ENCODE data around the gene CHAC1.

CHAC1 gene

GRCh38 chr15:40984406-40984805, 31.1 kb downstream of the CHAC1 start:
- peaks cover 80 to 86% of the 10 kb centered on the region in 2 donors for H3K36me3 ChIP-seq (ENCODE audit: control insufficient read depth in 2 of 2, insufficient read depth in 2 of 2, low read length in 2 of 2)
- H3K27me3 ChIP-seq (ENCODE audit: control insufficient read depth in 2 of 2, insufficient read depth in 2 of 2, low read length in 2 of 2): no peaks in the 10 kb centered on the region
- no peak overlapping the region for H3K9ac ChIP-seq (ENCODE audit: low read depth in 1 of 2, low read length in 2 of 2)
- H3K4me3 ChIP-seq (ENCODE audit: low read length in 2 of 2): no peak overlapping the region
- H3K9me3 ChIP-seq (ENCODE audit: control insufficient read depth in 2 of 2, low read length in 2 of 2): no peaks in the 10 kb centered on the region
- H3K27ac ChIP-seq (ENCODE audit: low read depth in 2 of 2, low read length in 2 of 2): no peak overlapping the region
- H3K4me1 ChIP-seq (ENCODE audit: control insufficient read depth in 2 of 2, insufficient read depth in 2 of 2, low read length in 2 of 2): no peaks in the 10 kb centered on the region

- Histone ChIP-seq H3K27ac (ENCODE audit: low read depth in 2 of 2, low read length in 2 of 2) (no peak overlapping the region), H3K36me3 (ENCODE audit: control insufficient read depth in 2 of 2, insufficient read depth in 2 of 2, low read length in 2 of 2) (peaks cover 77 to 80% of the 10 kb centered on the region in 2 donors)
These were observed 31.7 kb downstream of the CHAC1 start for GRCh38 chr15:40984964-40985363.

GRCh38 chr15:40985541-40986330, 32.5 kb downstream of the CHAC1 start:
- H3K27ac ChIP-seq (ENCODE audit: low read depth in 2 of 2, low read length in 2 of 2): no peak overlapping the region
- no peaks in the 10 kb centered on the region for H3K27me3 ChIP-seq (ENCODE audit: control insufficient read depth in 2 of 2, insufficient read depth in 2 of 2, low read length in 2 of 2)
- H3K9ac ChIP-seq (ENCODE audit: low read depth in 1 of 2, low read length in 2 of 2): no peak overlapping the region
- no peaks in the 10 kb centered on the region for H3K4me1 ChIP-seq (ENCODE audit: control insufficient read depth in 2 of 2, insufficient read depth in 2 of 2, low read length in 2 of 2)
- no peaks in the 10 kb centered on the region for H3K9me3 ChIP-seq (ENCODE audit: control insufficient read depth in 2 of 2, low read length in 2 of 2)
- peaks cover 76 to 77% of the 10 kb centered on the region in 2 donors for H3K36me3 ChIP-seq (ENCODE audit: control insufficient read depth in 2 of 2, insufficient read depth in 2 of 2, low read length in 2 of 2)
- H3K4me3 ChIP-seq (ENCODE audit: low read length in 2 of 2): no peak overlapping the region

More at GRCh38 chr15:40984964-40985363, 31.7 kb downstream of the CHAC1 start:
- Histone ChIP-seq H3K27me3 (ENCODE audit: control insufficient read depth in 2 of 2, insufficient read depth in 2 of 2, low read length in 2 of 2) (no peaks in the 10 kb centered on the region), H3K9me3 (ENCODE audit: control insufficient read depth in 2 of 2, low read length in 2 of 2) (no peaks in the 10 kb centered on the region), H3K4me1 (ENCODE audit: control insufficient read depth in 2 of 2, insufficient read depth in 2 of 2, low read length in 2 of 2) (no peaks in the 10 kb centered on the region), H3K4me3 (ENCODE audit: low read length in 2 of 2) (no peak overlapping the region), H3K9ac (ENCODE audit: low read depth in 1 of 2, low read length in 2 of 2) (no peak overlapping the region)

GRCh38 chr15:40986820-40987219, 33.5 kb downstream of the CHAC1 start:
- no peak overlapping the region for H3K9ac ChIP-seq (ENCODE audit: low read depth in 1 of 2, low read length in 2 of 2)
- peaks cover 70 to 72% of the 10 kb centered on the region in 2 donors for H3K36me3 ChIP-seq (ENCODE audit: control insufficient read depth in 2 of 2, insufficient read depth in 2 of 2, low read length in 2 of 2)
- no peak overlapping the region for H3K4me3 ChIP-seq (ENCODE audit: low read length in 2 of 2)
- H3K27me3 ChIP-seq (ENCODE audit: control insufficient read depth in 2 of 2, insufficient read depth in 2 of 2, low read length in 2 of 2): no peaks in the 10 kb centered on the region
- H3K4me1 ChIP-seq (ENCODE audit: control insufficient read depth in 2 of 2, insufficient read depth in 2 of 2, low read length in 2 of 2): no peaks in the 10 kb centered on the region
- H3K9me3 ChIP-seq (ENCODE audit: control insufficient read depth in 2 of 2, low read length in 2 of 2): no peaks in the 10 kb centered on the region
- H3K27ac ChIP-seq (ENCODE audit: low read depth in 2 of 2, low read length in 2 of 2): no peak overlapping the region

- peaks cover 58% of the 10 kb centered on the region in 2 donors for H3K36me3 ChIP-seq (ENCODE audit: control insufficient read depth in 2 of 2, insufficient read depth in 2 of 2, low read length in 2 of 2)
- no peaks in the 10 kb centered on the region for H3K9me3 ChIP-seq (ENCODE audit: control insufficient read depth in 2 of 2, low read length in 2 of 2)
- no peak overlapping the region for H3K9ac ChIP-seq (ENCODE audit: low read depth in 1 of 2, low read length in 2 of 2)
- H3K27ac ChIP-seq (ENCODE audit: low read depth in 2 of 2, low read length in 2 of 2): no peak overlapping the region
- H3K4me1 ChIP-seq (ENCODE audit: control insufficient read depth in 2 of 2, insufficient read depth in 2 of 2, low read length in 2 of 2): no peaks in the 10 kb centered on the region
- H3K4me3 ChIP-seq (ENCODE audit: low read length in 2 of 2): no peak overlapping the region
- no peaks in the 10 kb centered on the region for H3K27me3 ChIP-seq (ENCODE audit: control insufficient read depth in 2 of 2, insufficient read depth in 2 of 2, low read length in 2 of 2)
These were observed 34.9 kb downstream of the CHAC1 start for GRCh38 chr15:40988156-40988555.

GRCh38 chr15:40990080-40990479, 36.8 kb downstream of the CHAC1 start:
- Histone ChIP-seq H3K9me3 (ENCODE audit: control insufficient read depth in 2 of 2, low read length in 2 of 2) (no peaks in the 10 kb centered on the region), H3K36me3 (ENCODE audit: control insufficient read depth in 2 of 2, insufficient read depth in 2 of 2, low read length in 2 of 2) (peaks cover 44 to 49% of the 10 kb centered on the region in 2 donors), H3K27ac (ENCODE audit: low read depth in 2 of 2, low read length in 2 of 2) (no peak overlapping the region), H3K27me3 (ENCODE audit: control insufficient read depth in 2 of 2, insufficient read depth in 2 of 2, low read length in 2 of 2) (no peaks in the 10 kb centered on the region), H3K4me3 (ENCODE audit: low read length in 2 of 2) (no peak overlapping the region), H3K4me1 (ENCODE audit: control insufficient read depth in 2 of 2, insufficient read depth in 2 of 2, low read length in 2 of 2) (no peaks in the 10 kb centered on the region), H3K9ac (ENCODE audit: low read depth in 1 of 2, low read length in 2 of 2) (no peak overlapping the region)

GRCh38 chr15:40990789-40991188, 37.5 kb downstream of the CHAC1 start:
- Histone ChIP-seq H3K27ac (ENCODE audit: low read depth in 2 of 2, low read length in 2 of 2) (no peak overlapping the region), H3K9me3 (ENCODE audit: control insufficient read depth in 2 of 2, low read length in 2 of 2) (no peaks in the 10 kb centered on the region), H3K9ac (ENCODE audit: low read depth in 1 of 2, low read length in 2 of 2) (no peak overlapping the region), H3K27me3 (ENCODE audit: control insufficient read depth in 2 of 2, insufficient read depth in 2 of 2, low read length in 2 of 2) (no peaks in the 10 kb centered on the region), H3K4me1 (ENCODE audit: control insufficient read depth in 2 of 2, insufficient read depth in 2 of 2, low read length in 2 of 2) (no peaks in the 10 kb centered on the region), H3K36me3 (ENCODE audit: control insufficient read depth in 2 of 2, insufficient read depth in 2 of 2, low read length in 2 of 2) (peaks cover 44 to 48% of the 10 kb centered on the region in 2 donors), H3K4me3 (ENCODE audit: low read length in 2 of 2) (no peak overlapping the region)

GRCh38 chr15:40991355-40991754, 38.1 kb downstream of the CHAC1 start:
- no peaks in the 10 kb centered on the region for H3K9me3 ChIP-seq (ENCODE audit: control insufficient read depth in 2 of 2, low read length in 2 of 2)
- H3K27me3 ChIP-seq (ENCODE audit: control insufficient read depth in 2 of 2, insufficient read depth in 2 of 2, low read length in 2 of 2): no peaks in the 10 kb centered on the region
- no peak overlapping the region for H3K4me3 ChIP-seq (ENCODE audit: low read length in 2 of 2)
- no peaks in the 10 kb centered on the region for H3K4me1 ChIP-seq (ENCODE audit: control insufficient read depth in 2 of 2, insufficient read depth in 2 of 2, low read length in 2 of 2)
- H3K36me3 ChIP-seq (ENCODE audit: control insufficient read depth in 2 of 2, insufficient read depth in 2 of 2, low read length in 2 of 2): peaks cover 44 to 48% of the 10 kb centered on the region in 2 donors
- no peak overlapping the region for H3K27ac ChIP-seq (ENCODE audit: low read depth in 2 of 2, low read length in 2 of 2)
- H3K9ac ChIP-seq (ENCODE audit: low read depth in 1 of 2, low read length in 2 of 2): no peak overlapping the region

GRCh38 chr15:40992241-40992741, 39.0 kb downstream of the CHAC1 start:
- no peaks in the 10 kb centered on the region for H3K27me3 ChIP-seq (ENCODE audit: control insufficient read depth in 2 of 2, insufficient read depth in 2 of 2, low read length in 2 of 2)
- no peak overlapping the region for H3K9ac ChIP-seq (ENCODE audit: low read depth in 1 of 2, low read length in 2 of 2)
- peaks cover 44 to 47% of the 10 kb centered on the region in 2 donors for H3K36me3 ChIP-seq (ENCODE audit: control insufficient read depth in 2 of 2, insufficient read depth in 2 of 2, low read length in 2 of 2)
- H3K4me1 ChIP-seq (ENCODE audit: control insufficient read depth in 2 of 2, insufficient read depth in 2 of 2, low read length in 2 of 2): no peaks in the 10 kb centered on the region
- no peaks in the 10 kb centered on the region for H3K9me3 ChIP-seq (ENCODE audit: control insufficient read depth in 2 of 2, low read length in 2 of 2)
- H3K4me3 ChIP-seq (ENCODE audit: low read length in 2 of 2): no peak overlapping the region
- no peak overlapping the region for H3K27ac ChIP-seq (ENCODE audit: low read depth in 2 of 2, low read length in 2 of 2)

- Histone ChIP-seq H3K4me1 (ENCODE audit: control insufficient read depth in 2 of 2, insufficient read depth in 2 of 2, low read length in 2 of 2) (no peaks in the 10 kb centered on the region), H3K9me3 (ENCODE audit: control insufficient read depth in 2 of 2, low read length in 2 of 2) (no peaks in the 10 kb centered on the region), H3K27me3 (ENCODE audit: control insufficient read depth in 2 of 2, insufficient read depth in 2 of 2, low read length in 2 of 2) (no peaks in the 10 kb centered on the region), H3K27ac (ENCODE audit: low read depth in 2 of 2, low read length in 2 of 2) (no peak overlapping the region), H3K36me3 (ENCODE audit: control insufficient read depth in 2 of 2, insufficient read depth in 2 of 2, low read length in 2 of 2) (peaks cover 43 to 45% of the 10 kb centered on the region in 2 donors), H3K9ac (ENCODE audit: low read depth in 1 of 2, low read length in 2 of 2) (no peak overlapping the region), H3K4me3 (ENCODE audit: low read length in 2 of 2) (no peak overlapping the region)
These were observed 39.6 kb downstream of the CHAC1 start for GRCh38 chr15:40992825-40993224.

All from mucosa of rectum (tissue), 2 donors.